HEK293T (cell line): ENCODE results near the gene ANKH.

Experiments used
- CTCF ChIA-PET: fragments of 350-600 bp; formaldehyde crosslinking; extraction: SDS; loops from one replicate; lab custom pipeline; 2021; ENCODE audit warnings: antibody characterized with exemption, inconsistent platforms; lab: Yijun Ruan, JAX
- POLR2A ChIA-PET: fragments of 350-600 bp; formaldehyde crosslinking; extraction: SDS; loops from one replicate; lab custom pipeline; 2020; ENCODE audit warnings: antibody characterized with exemption, inconsistent platforms; lab: Yijun Ruan, JAX
- DNase-seq: peaks from one replicate; pipeline ENCODE4 v3.0.0; 2012; ENCODE audit warnings: mixed read lengths; ENCODE audit errors: extremely low spot score
- ARNT ChIP-seq: fragments of 450-650 bp; IDR thresholded peaks from 2 replicates; pipeline ENCODE4 v1.6.1; 2017; ENCODE audit warnings: mild to moderate bottlenecking
- BHLHE40 ChIP-seq: fragments of 450-650 bp; IDR thresholded peaks from 2 replicates; pipeline ENCODE4 v1.6.1; 2016; ENCODE audit warnings: mild to moderate bottlenecking, moderate library complexity, borderline replicate concordance
- CTBP1 ChIP-seq: fragments of 450-650 bp; IDR thresholded peaks from 2 replicates; pipeline ENCODE4 v1.6.1; 2016; ENCODE audit warnings: borderline replicate concordance
- ELF4 ChIP-seq: fragments of 450-650 bp; IDR thresholded peaks from 2 replicates; pipeline ENCODE4 v1.6.1; 2017; ENCODE audit warnings: antibody characterized with exemption
- FOXA1 ChIP-seq: fragments of 450-650 bp; IDR thresholded peaks from 2 replicates; pipeline ENCODE4 v1.6.1; 2016; ENCODE audit warnings: mild to moderate bottlenecking
- FOXK2 ChIP-seq: fragments of 450-650 bp; IDR thresholded peaks from 2 replicates; pipeline ENCODE4 v1.6.1; 2016; ENCODE audit warnings: mild to moderate bottlenecking
- FOXM1 ChIP-seq: fragments of 450-650 bp; IDR thresholded peaks from 2 replicates; pipeline ENCODE4 v1.6.1; 2017; ENCODE audit warnings: mild to moderate bottlenecking, borderline replicate concordance
- HDGF ChIP-seq: fragments of 450-650 bp; IDR thresholded peaks from 2 replicates; pipeline ENCODE4 v1.6.1; 2017; ENCODE audit warnings: antibody characterized with exemption, borderline replicate concordance
- L3MBTL2 ChIP-seq: fragments of 450-650 bp; conservative IDR thresholded peaks from 2 replicates; pipeline ENCODE4 v1.6.1; 2016; ENCODE audit warnings: mild to moderate bottlenecking
- LEF1 ChIP-seq: fragments of 450-650 bp; IDR thresholded peaks from 2 replicates; pipeline ENCODE4 v1.6.1; 2017; ENCODE audit warnings: mild to moderate bottlenecking, borderline replicate concordance
- NFRKB ChIP-seq: fragments of 450-650 bp; IDR thresholded peaks from 2 replicates; pipeline ENCODE4 v1.6.1; 2016; ENCODE audit warnings: mild to moderate bottlenecking, moderate library complexity
- PKNOX1 ChIP-seq: fragments of 450-650 bp; IDR thresholded peaks from 2 replicates; pipeline ENCODE4 v1.6.1; 2016
- SP1 ChIP-seq: fragments of 450-650 bp; IDR thresholded peaks from 2 replicates; pipeline ENCODE4 v1.6.1; 2017
- SUZ12 ChIP-seq: fragments of 450-650 bp; IDR thresholded peaks from 2 replicates; pipeline ENCODE4 v1.6.1; 2016; ENCODE audit warnings: mild to moderate bottlenecking
- TARDBP ChIP-seq: fragments of 450-650 bp; IDR thresholded peaks from 2 replicates; pipeline ENCODE4 v1.6.1; 2016
- ZNF384 ChIP-seq: fragments of 450-650 bp; IDR thresholded peaks from 2 replicates; pipeline ENCODE4 v1.6.1; 2016

The ANKH gene

GRCh38 chr5:14742498-14742897, 129.1 kb downstream of the ANKH start:
- TF ChIP-seq LEF1, result no peak
- TF ChIP-seq SP1, result no peak
- no peak for TF ChIP-seq NFRKB
- TF ChIP-seq PKNOX1, result no peak
- TF ChIP-seq FOXM1, result no peak
- ChIA-PET POLR2A (no interaction called here), CTCF (no interaction called here)
- DNase-seq, result no peak

- POLR2A ChIA-PET, result no interaction called here
- CTCF ChIA-PET, result no interaction called here
- DNase-seq, result no peak
- TF ChIP-seq ZNF384 (no peak), L3MBTL2 (no peak), ARNT (no peak), SUZ12 (no peak), TARDBP (no peak), FOXA1 (no peak), FOXM1 (no peak)
Measured at GRCh38 chr5:14741801-14742440, 129.7 kb downstream of the ANKH start.

GRCh38 chr5:14741131-14741530, 130.4 kb downstream of the ANKH start:
- POLR2A ChIA-PET, result no interaction called here
- CTCF ChIA-PET, result no interaction called here
- DNase-seq, result no peak
- TF ChIP-seq HDGF, result no peak
- TF ChIP-seq SP1, result no peak
- no peak for TF ChIP-seq FOXK2
- no peak for TF ChIP-seq ZNF384
- no peak for TF ChIP-seq ELF4
- no peak for TF ChIP-seq TARDBP
- no peak for TF ChIP-seq SUZ12
- no peak for TF ChIP-seq NFRKB
- TF ChIP-seq L3MBTL2, result no peak
- TF ChIP-seq ARNT, result no peak
- TF ChIP-seq PKNOX1, result no peak
- TF ChIP-seq LEF1, result no peak
- TF ChIP-seq BHLHE40, result no peak
- no peak for TF ChIP-seq CTBP1
- no peak for TF ChIP-seq FOXA1
- no peak for TF ChIP-seq FOXM1

- POLR2A ChIA-PET, result no interaction called here
- CTCF ChIA-PET, result no interaction called here
- no peak for DNase-seq
- TF ChIP-seq NFRKB (no peak), CTBP1 (no peak), ARNT (no peak), FOXM1 (no peak), ZNF384 (no peak), SP1 (no peak), HDGF (no peak), PKNOX1 (no peak), TARDBP (no peak), FOXA1 (no peak), L3MBTL2 (no peak), FOXK2 (no peak), LEF1 (no peak), ELF4 (no peak), BHLHE40 (no peak), SUZ12 (no peak)
Measured at GRCh38 chr5:14739981-14740380, 131.6 kb downstream of the ANKH start.

GRCh38 chr5:14739538-14739937, 132.0 kb downstream of the ANKH start:
- ChIA-PET POLR2A (no interaction called here), CTCF (no interaction called here)
- TF ChIP-seq NFRKB (no peak), LEF1 (no peak), BHLHE40 (no peak), CTBP1 (no peak), HDGF (no peak), FOXK2 (no peak), L3MBTL2 (no peak), TARDBP (no peak), SUZ12 (no peak), FOXA1 (no peak), PKNOX1 (no peak), ELF4 (no peak), ZNF384 (no peak), ARNT (no peak)
- no peak for DNase-seq

- no peak for DNase-seq
- no peak for TF ChIP-seq NFRKB
- TF ChIP-seq SUZ12, result no peak
- TF ChIP-seq TARDBP, result no peak
- no peak for TF ChIP-seq L3MBTL2
- TF ChIP-seq HDGF, result no peak
- TF ChIP-seq PKNOX1, result no peak
- TF ChIP-seq ARNT, result no peak
- TF ChIP-seq BHLHE40, result no peak
- TF ChIP-seq FOXM1, result no peak
- no peak for TF ChIP-seq SP1
- no peak for TF ChIP-seq CTBP1
- TF ChIP-seq LEF1, result no peak
- no peak for TF ChIP-seq ELF4
- ChIA-PET CTCF (no interaction called here), POLR2A (no interaction called here)
Measured at GRCh38 chr5:14738050-14738449, 133.5 kb downstream of the ANKH start.
